GM18526 (cell line): ENCODE results near the gene CCZ1B.
"Not testable (repeated sequence)": the region's sequence is repeated elsewhere in the genome, so short reads cannot be mapped to it uniquely, and the experiment has no call there.

Experiments used
- POLR2A ChIP-seq: IDR thresholded peaks from 3 replicates; pipeline ENCODE4 v1.6.1; 2011; ENCODE audit not compliant: insufficient read length; ENCODE audit errors: extremely low read depth

The CCZ1B gene

DNA sequence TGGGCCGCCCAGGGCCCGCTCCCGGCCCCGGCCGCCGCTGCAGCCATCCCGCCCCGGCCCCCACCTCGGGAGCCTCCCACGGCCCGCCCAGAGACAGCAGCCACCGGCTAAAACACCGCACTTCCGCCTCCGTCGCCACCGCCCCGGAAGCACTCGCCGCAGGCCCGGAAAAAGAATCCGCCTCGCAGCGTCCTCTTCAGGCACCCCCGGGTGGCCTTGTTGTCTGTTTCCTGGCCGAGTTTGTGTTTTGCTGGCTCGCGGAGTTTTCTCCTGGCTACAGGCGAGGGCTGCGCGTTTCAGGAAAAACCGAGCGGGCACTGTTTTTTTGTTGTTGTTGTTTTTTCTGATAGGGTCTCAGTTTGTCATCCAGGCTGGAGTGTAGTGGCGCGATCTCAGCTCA, at the start of gene CCZ1B:
Gene CCZ1B (minus strand): TSS at position 125 of the 400 bp plus-strand sequence. CDS start 78 bp downstream, at position 47.
- peak; percentile 39 for TF ChIP-seq POLR2A

DNA sequence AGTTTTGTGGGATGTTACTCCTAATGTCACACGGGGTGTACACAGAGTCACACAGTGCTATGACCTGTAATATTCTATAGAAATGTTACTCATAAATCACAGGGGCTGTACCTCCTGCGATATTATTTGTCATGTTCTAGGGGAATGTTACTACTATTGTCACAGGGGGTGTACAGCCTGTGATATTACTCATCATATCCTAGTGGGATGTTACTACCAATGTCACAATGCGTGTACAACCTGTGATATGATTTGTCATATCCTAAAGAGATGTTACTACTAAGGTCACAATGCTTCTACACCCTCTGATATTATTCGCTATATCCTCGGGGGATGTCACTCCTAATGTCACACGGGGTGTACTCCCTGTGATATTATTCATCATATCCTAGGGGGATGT, 7.6 kb upstream of the CCZ1B start:
- no peak for TF ChIP-seq POLR2A

DNA sequence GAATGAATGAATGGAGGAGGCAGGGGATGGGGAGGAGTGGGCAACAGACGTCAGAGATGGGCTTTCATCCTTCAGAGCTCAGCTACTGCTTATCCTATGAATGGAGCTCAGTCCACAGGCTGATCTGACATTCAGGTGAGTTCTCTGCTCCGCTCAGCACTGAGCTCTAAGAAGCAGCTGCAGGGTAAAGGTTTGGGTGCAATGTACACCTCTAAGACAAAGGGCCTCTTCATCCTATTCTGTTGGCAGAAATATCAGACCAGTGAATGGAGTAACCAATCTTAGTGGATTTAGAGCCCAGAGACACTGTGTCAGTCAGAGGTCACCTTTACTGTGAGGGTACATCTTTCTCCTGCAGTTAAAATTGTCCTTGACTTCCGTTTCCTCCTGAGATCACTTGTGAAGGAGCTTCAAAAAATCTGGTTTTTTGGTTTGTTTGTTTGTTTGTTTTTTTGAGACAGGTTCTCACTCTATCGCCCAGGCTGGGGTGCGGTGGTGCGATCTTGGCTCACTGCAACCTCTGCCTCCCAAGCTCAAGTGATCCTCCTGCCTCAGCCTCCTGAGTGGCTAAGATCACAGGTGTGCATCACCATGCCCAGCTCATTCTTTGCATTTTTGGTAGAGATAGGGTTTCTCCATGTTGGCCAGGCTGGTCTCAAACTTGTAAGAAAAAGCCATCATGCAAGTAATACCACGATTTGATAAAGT, 5.1 kb upstream of the CCZ1B start:
- no peak for TF ChIP-seq POLR2A

DNA sequence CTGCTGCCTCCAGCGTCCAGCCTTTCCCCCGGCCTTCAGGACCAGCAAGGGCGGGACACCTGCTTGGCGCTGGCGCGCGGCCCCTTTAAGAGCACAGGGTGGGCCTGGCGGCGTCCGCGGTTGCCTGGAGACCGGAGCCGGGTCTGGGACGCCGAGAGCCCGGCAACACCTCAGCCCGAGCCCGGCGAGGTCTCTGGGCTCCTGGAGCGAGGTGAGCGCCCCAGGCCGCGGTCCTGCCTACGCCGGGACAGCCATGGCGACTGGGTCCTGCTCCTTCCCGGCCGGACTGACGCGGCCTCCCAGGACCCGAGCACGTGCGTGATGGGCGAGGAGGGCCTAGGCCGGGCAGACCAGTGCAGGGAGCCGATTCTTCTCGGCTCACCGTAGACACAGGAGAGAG, 72.1 kb downstream of the CCZ1B start, which contains the start of gene RSPH10B2:
Gene RSPH10B2 (plus strand): TSS at position 140 of the 400 bp plus-strand sequence. CDS start 3,575 bp downstream, outside the sequence.
- TF ChIP-seq POLR2A = not testable (repeated sequence)
